ENCODE results near the gene PCYT1B.

DNA sequence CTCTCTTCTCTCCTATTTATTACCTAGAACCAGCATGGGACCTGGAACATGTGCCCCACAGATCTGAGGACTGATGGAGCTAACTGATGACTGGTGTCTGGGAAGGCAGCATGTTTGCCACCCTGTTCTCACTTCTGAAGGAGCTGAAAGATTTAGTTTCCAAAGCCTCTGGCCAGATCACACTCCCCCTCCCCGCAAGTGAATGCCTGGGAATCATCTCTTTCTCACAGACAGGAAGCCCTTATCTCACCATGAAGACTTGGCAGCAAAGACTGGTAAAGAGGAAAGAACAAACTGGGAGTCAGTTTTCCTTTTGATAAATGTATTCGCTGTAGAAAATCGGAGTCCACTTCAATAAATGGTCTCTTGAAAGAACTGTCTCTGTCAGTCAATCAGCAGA, 21.0 kb upstream of the PCYT1B start:
- TF ChIP-seq, protein P1, sequence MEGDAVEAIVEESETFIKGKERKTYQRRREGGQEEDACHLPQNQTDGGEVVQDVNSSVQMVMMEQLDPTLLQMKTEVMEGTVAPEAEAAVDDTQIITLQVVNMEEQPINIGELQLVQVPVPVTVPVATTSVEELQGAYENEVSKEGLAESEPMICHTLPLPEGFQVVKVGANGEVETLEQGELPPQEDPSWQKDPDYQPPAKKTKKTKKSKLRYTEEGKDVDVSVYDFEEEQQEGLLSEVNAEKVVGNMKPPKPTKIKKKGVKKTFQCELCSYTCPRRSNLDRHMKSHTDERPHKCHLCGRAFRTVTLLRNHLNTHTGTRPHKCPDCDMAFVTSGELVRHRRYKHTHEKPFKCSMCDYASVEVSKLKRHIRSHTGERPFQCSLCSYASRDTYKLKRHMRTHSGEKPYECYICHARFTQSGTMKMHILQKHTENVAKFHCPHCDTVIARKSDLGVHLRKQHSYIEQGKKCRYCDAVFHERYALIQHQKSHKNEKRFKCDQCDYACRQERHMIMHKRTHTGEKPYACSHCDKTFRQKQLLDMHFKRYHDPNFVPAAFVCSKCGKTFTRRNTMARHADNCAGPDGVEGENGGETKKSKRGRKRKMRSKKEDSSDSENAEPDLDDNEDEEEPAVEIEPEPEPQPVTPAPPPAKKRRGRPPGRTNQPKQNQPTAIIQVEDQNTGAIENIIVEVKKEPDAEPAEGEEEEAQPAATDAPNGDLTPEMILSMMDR (conservative IDR thresholded peaks at IDR 0.05): no peak
- TF ChIP-seq EZH2 (IDR thresholded peaks at IDR 0.05; ENCODE audit: low read depth): no peak

All from PC-9 (cell line).